Panc1 (cell line): ENCODE results near the gene RANGRF. TPM values are rescaled to one million over a fixed set of nuclear protein-coding genes. Genes with fewer than 3 reads are reported as not detected.

ENCODE experiments used
- ATAC-seq: fragments of 200-7000 bp; cut with Tn5 transposase; 2 replicates; pipeline ENCODE4 v1.9.1; 2020; ENCODE audit warnings: mild to moderate bottlenecking, moderate library complexity
- BruUV-seq: library from RNA; stranded (reverse); fragments of 400-500 nt; replicated peaks from 2 replicates; lab custom pipeline; 2021; lab: Mats Ljungman, UMichigan
- CTCF ChIA-PET: fragments of 300-600 bp; sonication (Branson Sonifier 250); formaldehyde crosslinking; loops from one replicate; lab custom pipeline; 2022; ENCODE audit warnings: antibody characterized with exemption; lab: Charles Lee
- POLR2A ChIA-PET: fragments of 300-600 bp; sonication (Branson Sonifier 250); formaldehyde crosslinking; loops from one replicate; lab custom pipeline; 2022; ENCODE audit warnings: antibody characterized with exemption; lab: Charles Lee
- DNase-seq: peaks from one replicate; pipeline ENCODE4 v3.0.0-alpha.2; 2010; ENCODE audit warnings: low read depth, low spot score
- H3K27ac ChIP-seq: 2 replicates; pipeline ENCODE4 v1.5.1; 2011; ENCODE audit warnings: mild to moderate bottlenecking, low read length, inconsistent platforms
- H3K27me3 ChIP-seq: fragments of 200-500 bp; sonication (Bioruptor generic); 2 replicates; pipeline ENCODE4 v1.6.0; 2014; ENCODE audit warnings: low read length, inconsistent platforms; ENCODE audit not compliant: control insufficient read depth, insufficient read depth
- H3K36me3 ChIP-seq: fragments of 200-500 bp; sonication (Bioruptor generic); 2 replicates; pipeline ENCODE4 v1.5.1; 2014; ENCODE audit warnings: inconsistent platforms, mild to moderate bottlenecking, low read length, moderate library complexity; ENCODE audit not compliant: control insufficient read depth, insufficient read depth
- H3K4me1 ChIP-seq: 2 replicates; pipeline ENCODE4 v1.5.1; 2011; ENCODE audit warnings: inconsistent platforms, mild to moderate bottlenecking, low read length, moderate library complexity; ENCODE audit not compliant: control insufficient read depth, insufficient read depth
- H3K4me3 ChIP-seq, 2 experiments: 2 replicates each; pipeline ENCODE4 v1.5.1; 2011 to 2012; ENCODE audit warnings: low read depth in 2 of 2, low read length in 2 of 2, mild to moderate bottlenecking in 2 of 2, inconsistent platforms in 1 of 2, moderate library complexity in 1 of 2
- H3K9me3 ChIP-seq: fragments of 200-500 bp; sonication (Bioruptor generic); 2 replicates; pipeline ENCODE4 v1.5.1; 2014; ENCODE audit warnings: low read depth, mild to moderate bottlenecking, inconsistent platforms, low read length, moderate library complexity; ENCODE audit not compliant: control insufficient read depth, insufficient read depth
- CTCF ChIP-seq: fragments of 450-650 bp; IDR thresholded peaks from 2 replicates; pipeline ENCODE4 v1.5.1; 2017; ENCODE audit warnings: mild to moderate bottlenecking
- POLR2AphosphoS5 ChIP-seq: IDR thresholded peaks from 2 replicates; pipeline ENCODE4 v1.6.1; 2012; ENCODE audit warnings: mild to moderate bottlenecking, low read depth, low read length, moderate library complexity
- REST ChIP-seq, 2 experiments: IDR thresholded peaks; 2 replicates each; pipeline ENCODE4 v1.6.1; 2011 to 2012; ENCODE audit warnings: low read depth in 2 of 2, control low read depth in 1 of 2, low read length in 1 of 2, mild to moderate bottlenecking in 1 of 2, moderate library complexity in 1 of 2; ENCODE audit not compliant: insufficient read depth in 1 of 2
- SIN3A ChIP-seq: IDR thresholded peaks from 2 replicates; pipeline ENCODE4 v1.6.1; 2012; ENCODE audit warnings: low read depth, mild to moderate bottlenecking, low read length, moderate library complexity, borderline replicate concordance; ENCODE audit not compliant: insufficient read depth
- TCF7L2 ChIP-seq: IDR thresholded peaks from 2 replicates; pipeline ENCODE4 v1.6.1; 2011; ENCODE audit warnings: mild to moderate bottlenecking, low read depth, low read length, inconsistent platforms
- in situ Hi-C: cut with HindIII; loops from 2 replicates; pipeline ENCODE4 v1.10.0; 2016; ENCODE audit warnings: low sequenced_read_pairs, low pct_unique_long_range_greater_than_20kb
- intact Hi-C: fragments of 100-400 bp; cut with micrococcal nuclease; formaldehyde crosslinking; loops from one replicate; pipeline ENCODE4 v1.10.0; 2022; ENCODE audit not compliant: unreplicated experiment
- total RNA-seq: library from RNA; stranded (reverse); gene quantifications from one replicate; pipeline ENCODE4 v1.2.1, GENCODE V29; 2021; ENCODE audit not compliant: unreplicated experiment

RANGRF gene
- total RNA-seq, 1 experiment from 2014 or later = 16.7 TPM

GRCh38 chr17:8292639-8293395, 4.3 kb downstream of the RANGRF start:
- BruUV-seq = TSS peak; percentile 56
- Histone ChIP-seq H3K27ac (peak overlapping the region; percentile 39; the same call in 1 of the 2 replicates), H3K9me3 (no peaks in the 10 kb centered on the region), H3K36me3 (no peaks in the 10 kb centered on the region; the same call in 1 of the 2 replicates), H3K27me3 (no peaks in the 10 kb centered on the region), H3K4me3 (0 out of 4 replicates have a peak overlapping the region, but pooled peaks of 1 of the 2 experiments have one; percentile 7), H3K4me1 (peaks cover 19% of the 10 kb centered on the region)
- DNase-seq (no peak), ATAC-seq (no peak)
- POLR2A ChIA-PET = interaction anchor here (0.6 kb wide), 1 partner anchor 8 kb away, joined by 9 read pairs; no protein-coding TSS in a partner anchor
- in situ Hi-C loops = no loop called here
- CTCF ChIA-PET = no interaction called here
- TF ChIP-seq REST (IDR thresholded peaks at IDR 0.05; ENCODE audit: insufficient read depth in 1 of 2, low read depth in 2 of 2, low read length in 1 of 2) (no peak), SIN3A (no peak), TCF7L2 (no peak), POLR2AphosphoS5 (no peak), CTCF (no peak)
- intact Hi-C loops = no loop called here

DNA sequence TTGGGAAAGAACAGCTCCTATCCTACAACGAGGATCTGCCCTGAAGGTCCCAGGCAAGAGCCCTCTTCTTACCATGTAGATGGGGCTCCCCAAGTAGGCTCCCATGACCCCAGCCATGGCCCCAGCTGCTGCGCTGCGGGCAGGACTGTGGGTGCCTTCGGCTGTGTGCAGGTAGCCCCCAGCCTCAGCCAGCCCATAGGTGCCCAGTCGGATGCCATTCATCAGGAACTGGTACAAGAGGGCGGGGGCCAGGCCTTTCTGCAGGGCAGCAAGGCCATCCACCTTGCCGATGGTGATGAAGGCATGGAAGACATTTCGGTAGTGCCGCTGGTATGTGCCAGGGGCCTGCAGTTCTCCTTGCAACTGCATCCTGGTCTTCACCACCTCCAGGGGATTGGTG, 5.9 kb downstream of the RANGRF start:
- in situ Hi-C loops = no loop called here
- peak overlapping the region; percentile 92 for H3K27ac ChIP-seq

More for the DNA sequence above, 5.9 kb downstream of the RANGRF start:
- Histone ChIP-seq H3K9me3 (no peaks in the 10 kb centered on the region), H3K36me3 (no peaks in the 10 kb centered on the region; the same call in 1 of the 2 replicates), H3K4me3 (peak overlapping the region; percentile 58 to 67), H3K4me1 (peaks cover 18% of the 10 kb centered on the region), H3K27me3 (no peaks in the 10 kb centered on the region)
- POLR2A ChIA-PET = interaction anchor here (1.0 kb wide), 1 partner anchor 44 kb away, joined by 3 read pairs; no protein-coding TSS in a partner anchor
- DNase-seq (no peak), ATAC-seq (no peak)
- intact Hi-C loops = no loop called here
- CTCF ChIA-PET = no interaction called here
- TF ChIP-seq CTCF (no peak), SIN3A (no peak), POLR2AphosphoS5 (no peak), REST (IDR thresholded peaks at IDR 0.05; ENCODE audit: insufficient read depth in 1 of 2, low read depth in 2 of 2, low read length in 1 of 2) (no peak)
- BruUV-seq = no TSS peak
